T-helper 2 cell (primary cell): Measurements from ENCODE around the gene SLC17A9.
"Not testable (repeated sequence)": the region's sequence is repeated elsewhere in the genome, so short reads cannot be mapped to it uniquely, and the experiment has no call there.

Experiments used
- DNase-seq, 5 experiments: peaks; one replicate each; pipeline versions ENCODE4 v3.0.0 to v3.0.0-alpha.2; 2012 to 2022

The SLC17A9 gene

GRCh38 chr20:62956387-62957135 lies 4.1 kb downstream of the SLC17A9 start:
- no peak for DNase-seq

GRCh38 chr20:62957136-62958117 lies 4.9 kb downstream of the SLC17A9 start:
- DNase-seq, result no peak

GRCh38 chr20:62958388-62959100 lies 6.0 kb downstream of the SLC17A9 start:
- DNase-seq, result no peak

GRCh38 chr20:62959101-62959971 lies 6.8 kb downstream of the SLC17A9 start:
- no peak for DNase-seq

GRCh38 chr20:62959998-62960436 lies 7.5 kb downstream of the SLC17A9 start:
- no peak for DNase-seq

- not testable (repeated sequence) for DNase-seq
Observed at GRCh38 chr20:62960446-62961309, 8.2 kb downstream of the SLC17A9 start.

GRCh38 chr20:62961310-62961783 lies 8.8 kb downstream of the SLC17A9 start:
- DNase-seq, result no peak

- DNase-seq, result no peak
Observed at GRCh38 chr20:62961799-62962198, 9.3 kb downstream of the SLC17A9 start.

GRCh38 chr20:62962221-62962879 lies 9.8 kb downstream of the SLC17A9 start:
- no peak for DNase-seq

- no peak for DNase-seq
Observed at GRCh38 chr20:62962891-62963613, 10.5 kb downstream of the SLC17A9 start.

GRCh38 chr20:62963614-62964397 lies 11.3 kb downstream of the SLC17A9 start:
- no peak for DNase-seq

- no peak for DNase-seq
Observed at GRCh38 chr20:62964700-62965099, 12.2 kb downstream of the SLC17A9 start.

- no peak for DNase-seq
Observed at GRCh38 chr20:62965363-62965771, 12.9 kb downstream of the SLC17A9 start.

- DNase-seq, result no peak
Observed at GRCh38 chr20:62966212-62967148, 14.0 kb downstream of the SLC17A9 start.

- DNase-seq, result no peak
Observed at GRCh38 chr20:62967149-62967501, 14.6 kb downstream of the SLC17A9 start.

GRCh38 chr20:62967628-62968351 lies 15.3 kb downstream of the SLC17A9 start:
- no peak for DNase-seq
